B cell (primary cell): ENCODE data around the gene SNRPD2. TPM values are rescaled to one million over a fixed set of nuclear protein-coding genes. Genes with fewer than 3 reads are reported as not detected.

Source experiments
- ATAC-seq: fragments of 200-7000 bp; cut with Tn5 transposase; one replicate; pipeline ENCODE4 v1.10.0; 2021; ENCODE audit warnings: low read depth, mild to moderate bottlenecking, moderate number of reproducible peaks, moderate library complexity
- CTCF ChIA-PET: fragments of 350-600 bp; sonication (Branson Sonifier 250); formaldehyde crosslinking; loops from one replicate; lab custom pipeline; 2021; ENCODE audit warnings: antibody characterized with exemption, inconsistent platforms; lab: Charles Lee
- POLR2A ChIA-PET: fragments of 350-600 bp; sonication (Branson Sonifier 250); formaldehyde crosslinking; loops from one replicate; lab custom pipeline; 2021; ENCODE audit warnings: antibody characterized with exemption; lab: Charles Lee
- DNase-seq: peaks from one replicate; pipeline ENCODE4 v3.0.0; 2013
- H2AFZ ChIP-seq: 2 replicates; pipeline ENCODE4 v1.6.1; 2012; ENCODE audit warnings: mild to moderate bottlenecking, low read depth, low read length; ENCODE audit not compliant: insufficient read depth, poor library complexity, severe bottlenecking
- H3K27ac ChIP-seq, 2 donors: 1 replicate in 1 of 2; 2 replicates in 1 of 2; pipeline ENCODE4 v1.5.1; 2012 to 2013; ENCODE audit warnings: low read length in 2 of 2, mild to moderate bottlenecking in 2 of 2, moderate library complexity in 1 of 2
- H3K27me3 ChIP-seq, 4 experiments: fragments of 200-600 bp in 1 of 4; sonication (generic) in 1 of 4; replicated peaks in 1 of 4; 1 replicate in 2 of 4; 2 replicates in 2 of 4; pipeline versions ENCODE4 v1.6.1 to v1.7.0; 2013 to 2016; ENCODE audit warnings: low read length in 3 of 4, mild to moderate bottlenecking in 2 of 4, mixed read lengths in 1 of 4, moderate library complexity in 1 of 4; ENCODE audit not compliant: insufficient read depth in 4 of 4, control insufficient read depth in 3 of 4; ENCODE audit errors: control extremely low read depth in 1 of 4
- H3K36me3 ChIP-seq, 2 experiments: replicated peaks in 1 of 2; 1 replicate in 1 of 2; 2 replicates in 1 of 2; pipeline versions ENCODE4 v1.6.1 to v1.7.1; 2013; ENCODE audit warnings: low read length in 1 of 2; ENCODE audit not compliant: insufficient read depth in 2 of 2, control insufficient read depth in 1 of 2; ENCODE audit errors: control extremely low read depth in 1 of 2, extremely low read depth in 1 of 2
- H3K4me1 ChIP-seq, 2 donors: fragments of 200-600 bp in 1 of 2; sonication (generic) in 1 of 2; 1 replicate in 1 of 2; 2 replicates in 1 of 2; pipeline versions ENCODE4 v1.5.1 to v1.6.1; 2013 to 2017; ENCODE audit warnings: low read length in 2 of 2; ENCODE audit not compliant: control insufficient read depth in 2 of 2, insufficient read depth in 2 of 2
- H3K4me2 ChIP-seq: replicated peaks from 2 replicates; pipeline ENCODE3; 2012; ENCODE audit warnings: mild to moderate bottlenecking, low read depth, low read length; ENCODE audit not compliant: poor library complexity, severe bottlenecking
- H3K4me3 ChIP-seq, 5 experiments: fragments of 200-600 bp in 1 of 5; sonication (generic) in 1 of 5; 1 replicate in 3 of 5; 2 replicates in 2 of 5; pipeline versions ENCODE4 v1.5.1 to v1.7.0; 2011 to 2016; ENCODE audit warnings: low read length in 4 of 5, mild to moderate bottlenecking in 4 of 5, low read depth in 2 of 5, control low read depth in 1 of 5, moderate library complexity in 1 of 5; ENCODE audit not compliant: insufficient read depth in 1 of 5; ENCODE audit errors: control extremely low read depth in 1 of 5, extremely low read depth in 1 of 5
- H3K79me2 ChIP-seq: fragments of 200-600 bp; sonication (generic); one replicate; pipeline ENCODE4 v1.6.0; 2016; ENCODE audit warnings: low read length; ENCODE audit not compliant: control insufficient read depth, insufficient read depth
- H3K9ac ChIP-seq: fragments of 200-600 bp; sonication (generic); 2 replicates; pipeline ENCODE4 v1.6.1; 2017; ENCODE audit warnings: mild to moderate bottlenecking, low read length, moderate library complexity
- H3K9me3 ChIP-seq, 3 donors: one replicate each; pipeline versions ENCODE4 v1.6.1 to v1.7.1; 2013; ENCODE audit warnings: low read length in 2 of 3; ENCODE audit not compliant: control insufficient read depth in 2 of 3, insufficient read depth in 1 of 3; ENCODE audit errors: control extremely low read depth in 1 of 3
- H4K20me1 ChIP-seq: 2 replicates; pipeline ENCODE4 v1.6.0; 2012; ENCODE audit warnings: mild to moderate bottlenecking, low read length; ENCODE audit not compliant: insufficient read depth, control insufficient read depth, poor library complexity, severe bottlenecking
- H3K27ac Mint-ChIP-seq: one replicate; pipeline ENCODE4 v1.8.0; 2021; ENCODE audit warnings: mixed read lengths
- H3K27me3 Mint-ChIP-seq: one replicate; pipeline ENCODE4 v1.8.0; 2021; ENCODE audit warnings: mixed read lengths
- H3K4me1 Mint-ChIP-seq: one replicate; pipeline ENCODE4 v1.8.0; 2021; ENCODE audit warnings: mixed read lengths
- H3K4me3 Mint-ChIP-seq: one replicate; pipeline ENCODE4 v1.8.0; 2021; ENCODE audit warnings: mixed read lengths
- H3K9me3 Mint-ChIP-seq: one replicate; pipeline ENCODE4 v1.8.0; 2022; ENCODE audit warnings: mixed read lengths; ENCODE audit not compliant: insufficient read depth
- EZH2 ChIP-seq: IDR thresholded peaks from 2 replicates; pipeline ENCODE4 v1.6.1; 2012; ENCODE audit warnings: borderline replicate concordance, low read depth, mild to moderate bottlenecking, moderate library complexity, low read length; ENCODE audit not compliant: insufficient read depth, poor library complexity, severe bottlenecking
- WGBS: methylation state at CpG from one replicate; pipeline ENCODE4 v1.1.5; 2013; ENCODE audit warnings: missing lambda C conversion rate; ENCODE audit not compliant: insufficient coverage; 5-methylcytosine and 5-hydroxymethylcytosine counted together
- intact Hi-C: fragments of 100-400 bp; cut with micrococcal nuclease; formaldehyde crosslinking; loops from one replicate; pipeline ENCODE4 v1.10.0; 2022
- polyA plus RNA-seq: library from polyadenylated mRNA; depleted of rRNA; stranded (reverse); fragments of >200 nt; gene quantifications from 2 replicates; pipeline ENCODE4 v1.2.3, GENCODE V29; 2012
- total RNA-seq, 2 donors: library from RNA; stranded (reverse); fragments of 120-200 nt in 1 of 2; gene quantifications; 1 replicate in 1 of 2; 2 replicates in 1 of 2; pipeline versions ENCODE4 v1.2.3 to v1.2.4, GENCODE V29; 2013 to 2022
- TF ChIP-seq, protein P1 (sequence below): fragments of 200-600 bp; IDR thresholded peaks from one replicate; pipeline ENCODE4 v1.8.0; 2022; ENCODE audit warnings: antibody characterized with exemption, mild to moderate bottlenecking

The SNRPD2 gene
- total and polyA plus RNA-seq, 2 donors (not counting 1 experiment from before 2014, with no cell fraction given) = 241 to 368 TPM

DNA sequence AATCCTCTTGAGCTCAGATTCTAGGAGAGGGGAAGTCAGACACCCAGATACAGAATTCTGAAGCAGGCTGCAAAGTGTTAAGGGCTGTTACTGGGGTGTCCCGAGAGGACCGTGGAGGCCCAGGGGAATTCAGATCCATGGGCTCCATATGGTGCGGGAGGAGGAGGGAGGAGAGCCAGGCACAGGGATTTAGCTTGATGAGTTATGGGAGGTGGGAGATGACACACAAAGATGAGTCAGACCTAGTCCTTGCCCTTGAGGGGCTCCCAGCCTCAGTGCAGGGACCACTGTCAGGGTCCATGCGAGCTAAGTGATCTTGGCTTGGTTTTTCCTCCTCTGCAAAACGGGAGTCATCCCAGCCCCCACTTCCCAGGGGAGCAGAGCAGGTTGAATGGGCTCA, 38.1 kb downstream of the SNRPD2 start:
- no peak overlapping the region for H3K4me3 Mint-ChIP-seq
- H3K27me3 ChIP-seq = peaks cover 0 to 6% (median 0%) of the 10 kb centered on the region in 4 experiments
- no peak overlapping the region for H2AFZ ChIP-seq
- no peaks in the 10 kb centered on the region for H3K4me1 ChIP-seq
- no peaks in the 10 kb centered on the region for H3K4me1 Mint-ChIP-seq
- ChIA-PET CTCF (interaction anchor here (0.9 kb wide), 1 partner anchor 10 kb away, joined by 3 read pairs; no protein-coding TSS in a partner anchor), POLR2A (interaction anchor here (0.6 kb wide), 1 partner anchor 26 kb away, joined by 3 read pairs; no protein-coding TSS in a partner anchor)
- no peak overlapping the region for H3K4me3 ChIP-seq
- H3K9ac ChIP-seq = no peak overlapping the region
- ATAC-seq = no peak
- no peaks in the 10 kb centered on the region for H4K20me1 ChIP-seq
- no peaks in the 10 kb centered on the region for H3K9me3 Mint-ChIP-seq
- no peak for DNase-seq
- H3K4me2 ChIP-seq = no peak overlapping the region
- no peaks in the 10 kb centered on the region for H3K9me3 ChIP-seq
- H3K27ac Mint-ChIP-seq = no peak overlapping the region
- no peak overlapping the region for H3K27ac ChIP-seq
- intact Hi-C loops = no loop called here
- H3K79me2 ChIP-seq = no peaks in the 10 kb centered on the region
- H3K36me3 ChIP-seq = no peaks in the 10 kb centered on the region
- WGBS = 79% methylated on average over 5 of the region's 5 CpGs
- H3K27me3 Mint-ChIP-seq = peaks cover 5% of the 10 kb centered on the region
- TF ChIP-seq, protein P1, sequence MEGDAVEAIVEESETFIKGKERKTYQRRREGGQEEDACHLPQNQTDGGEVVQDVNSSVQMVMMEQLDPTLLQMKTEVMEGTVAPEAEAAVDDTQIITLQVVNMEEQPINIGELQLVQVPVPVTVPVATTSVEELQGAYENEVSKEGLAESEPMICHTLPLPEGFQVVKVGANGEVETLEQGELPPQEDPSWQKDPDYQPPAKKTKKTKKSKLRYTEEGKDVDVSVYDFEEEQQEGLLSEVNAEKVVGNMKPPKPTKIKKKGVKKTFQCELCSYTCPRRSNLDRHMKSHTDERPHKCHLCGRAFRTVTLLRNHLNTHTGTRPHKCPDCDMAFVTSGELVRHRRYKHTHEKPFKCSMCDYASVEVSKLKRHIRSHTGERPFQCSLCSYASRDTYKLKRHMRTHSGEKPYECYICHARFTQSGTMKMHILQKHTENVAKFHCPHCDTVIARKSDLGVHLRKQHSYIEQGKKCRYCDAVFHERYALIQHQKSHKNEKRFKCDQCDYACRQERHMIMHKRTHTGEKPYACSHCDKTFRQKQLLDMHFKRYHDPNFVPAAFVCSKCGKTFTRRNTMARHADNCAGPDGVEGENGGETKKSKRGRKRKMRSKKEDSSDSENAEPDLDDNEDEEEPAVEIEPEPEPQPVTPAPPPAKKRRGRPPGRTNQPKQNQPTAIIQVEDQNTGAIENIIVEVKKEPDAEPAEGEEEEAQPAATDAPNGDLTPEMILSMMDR = no peak
- no peak for TF ChIP-seq EZH2

DNA sequence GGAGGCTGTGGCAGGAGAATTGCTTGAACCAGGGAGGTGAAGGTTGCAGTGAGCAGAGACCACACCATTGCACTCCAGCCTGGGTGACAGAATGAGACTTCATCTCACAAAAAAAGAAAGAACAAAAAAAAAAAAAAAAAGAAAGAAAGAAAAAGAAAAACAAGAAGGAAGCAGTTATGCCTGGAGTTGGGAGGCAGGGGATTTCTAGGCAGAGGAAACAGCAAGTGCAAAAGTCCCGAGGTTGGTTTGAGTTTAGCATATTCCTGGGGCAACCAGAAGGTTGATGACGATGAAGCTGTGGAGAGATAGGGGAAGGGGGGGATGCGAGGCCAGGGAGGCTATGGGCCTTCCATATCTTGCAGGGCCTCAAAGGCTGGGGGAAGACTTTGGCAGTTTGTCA, 41.0 kb downstream of the SNRPD2 start:
- intact Hi-C loops = no loop called here
- Histone ChIP-seq H3K4me1 (peaks cover 7 to 8% of the 10 kb centered on the region in 2 donors), H3K4me2 (no peak overlapping the region), H3K4me3 (no peak overlapping the region), H3K27ac (no peak overlapping the region), H4K20me1 (no peaks in the 10 kb centered on the region), H3K27me3 (peaks cover 0 to 13% (median 5%) of the 10 kb centered on the region in 4 experiments), H3K79me2 (no peaks in the 10 kb centered on the region), H3K9me3 (no peaks in the 10 kb centered on the region), H3K36me3 (no peaks in the 10 kb centered on the region), H2AFZ (no peak overlapping the region), H3K9ac (no peak overlapping the region)
- ChIA-PET POLR2A (interaction anchor here (0.6 kb wide), 2 partner anchors 17 to 293 kb away, joined by 3 to 4 read pairs; no protein-coding TSS in a partner anchor), CTCF (interaction anchor here (0.6 kb wide), 1 partner anchor 208 kb away, joined by 3 read pairs; no protein-coding TSS in a partner anchor)
- Mint-ChIP-seq H3K4me1 (peaks cover 10% of the 10 kb centered on the region), H3K27ac (no peak overlapping the region), H3K9me3 (no peaks in the 10 kb centered on the region), H3K27me3 (peaks cover 9% of the 10 kb centered on the region), H3K4me3 (no peak overlapping the region)
- ATAC-seq = no peak
- no peak for DNase-seq
- 26% methylated on average over 3 of the region's 3 CpGs for WGBS
- TF ChIP-seq, protein P1 = no peak
- no peak for TF ChIP-seq EZH2
